Esophagus mucosa (tissue), 1 donor: ENCODE data around the gene CFAP90. TPM values are rescaled to one million over a fixed set of nuclear protein-coding genes. Genes with fewer than 3 reads are reported as not detected.
A peak's percentile ranks its signal among the peaks of the same experiment; 100 is the strongest.

ENCODE experiments used
- ATAC-seq: fragments of 200-7000 bp; cut with Tn5 transposase; one replicate; pipeline ENCODE4 v1.9.1; 2020
- total RNA-seq: library from RNA; stranded (reverse); gene quantifications from one replicate; pipeline ENCODE4 v1.2.4, GENCODE V29; 2023
- donor health status: DM: yes; HTN: yes; CAD: no.

Gene CFAP90
- total RNA-seq, 1 donor from 2014 or later = not detected

DNA sequence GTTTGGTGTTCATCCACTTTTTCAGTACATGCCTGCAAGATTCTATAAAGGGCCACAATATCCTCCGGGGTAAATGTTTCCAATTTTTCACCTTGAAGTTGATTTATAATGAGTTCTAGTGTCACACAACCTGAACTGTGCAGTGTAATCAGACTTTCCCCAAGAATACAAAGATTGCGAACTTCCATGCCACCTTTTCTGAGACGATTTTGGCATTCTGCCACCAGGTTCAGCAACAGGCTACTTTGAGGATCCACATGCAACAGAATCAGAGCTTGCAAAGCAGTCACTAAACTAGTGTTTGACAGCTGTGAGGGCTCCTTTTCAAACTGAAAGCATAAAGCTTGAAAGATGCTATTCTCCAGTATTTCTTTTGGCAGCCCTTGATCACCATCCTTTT is 16.3 kb upstream of the CFAP90 start:
- no peak for ATAC-seq

DNA sequence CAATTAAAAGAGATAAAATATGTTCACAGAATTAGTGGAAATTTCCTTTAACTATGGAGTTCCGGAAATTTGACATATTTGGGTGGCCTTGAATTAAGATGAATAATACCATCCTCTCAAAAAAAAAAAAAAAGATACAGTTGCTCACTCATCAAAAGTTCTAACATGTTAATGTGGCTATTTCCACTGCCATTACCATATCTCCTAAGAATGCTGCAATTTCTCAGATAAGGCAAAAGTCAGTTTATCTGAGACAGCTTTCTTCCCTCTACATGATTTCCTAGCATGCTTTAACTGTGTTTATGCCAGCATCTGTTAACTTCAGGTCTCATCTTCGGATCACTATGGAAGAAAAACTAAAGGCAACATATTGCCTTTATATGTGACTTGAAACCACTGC is 15.3 kb upstream of the CFAP90 start:
- no peak for ATAC-seq

DNA sequence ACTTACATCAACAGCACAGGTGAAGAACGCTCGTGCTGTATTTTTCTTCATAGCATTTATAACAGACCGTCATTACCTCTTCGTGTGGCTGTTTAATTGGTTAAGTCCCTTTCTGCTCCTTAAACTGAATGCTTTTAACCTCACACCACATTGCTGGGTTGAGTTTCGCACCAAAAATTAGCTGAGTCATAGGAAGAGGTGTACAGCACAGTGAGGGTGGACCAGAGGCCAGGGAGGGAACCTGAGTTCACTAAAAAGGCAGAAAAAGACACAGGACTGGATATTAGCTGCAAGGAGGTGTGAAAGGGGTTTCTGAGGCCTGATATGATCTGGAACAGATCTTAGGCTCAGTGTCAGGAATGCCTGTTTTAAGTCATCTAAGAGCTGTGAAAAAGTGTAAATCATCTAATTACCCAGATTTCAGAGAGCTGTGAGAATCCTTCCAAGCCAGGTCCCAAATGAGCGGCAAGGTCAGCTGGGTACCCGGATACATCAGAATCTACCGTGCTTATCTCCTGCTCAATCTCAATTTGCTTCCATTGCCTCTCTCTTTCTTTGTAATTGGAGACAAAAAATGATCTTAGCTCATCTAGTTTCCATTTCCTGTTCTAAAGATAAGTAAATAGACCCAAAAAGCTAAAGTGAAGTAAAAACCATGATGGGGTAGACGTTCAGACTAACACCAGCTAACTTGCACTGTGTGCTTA is 7.1 kb upstream of the CFAP90 start:
- ATAC-seq = no peak

DNA sequence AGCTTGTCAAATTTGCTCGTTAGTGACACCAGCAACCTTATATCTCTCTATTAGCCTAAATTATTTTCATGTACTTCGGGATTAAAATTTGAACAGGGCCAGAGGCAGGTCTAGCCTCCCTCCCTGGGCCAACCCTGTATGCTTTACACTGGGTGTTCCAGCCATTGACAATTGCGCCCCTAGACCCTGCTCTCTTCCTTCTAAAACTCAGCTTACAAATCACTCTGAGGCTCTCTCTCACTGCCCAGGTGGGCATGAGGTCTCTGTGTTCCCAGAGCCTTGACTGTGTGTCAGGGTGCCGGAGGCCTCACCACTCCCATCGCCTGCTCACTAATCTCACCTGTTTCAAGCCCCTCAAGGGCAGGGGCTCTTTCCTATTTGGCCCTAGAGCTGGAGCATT is 6.4 kb upstream of the CFAP90 start:
- ATAC-seq = no peak

DNA sequence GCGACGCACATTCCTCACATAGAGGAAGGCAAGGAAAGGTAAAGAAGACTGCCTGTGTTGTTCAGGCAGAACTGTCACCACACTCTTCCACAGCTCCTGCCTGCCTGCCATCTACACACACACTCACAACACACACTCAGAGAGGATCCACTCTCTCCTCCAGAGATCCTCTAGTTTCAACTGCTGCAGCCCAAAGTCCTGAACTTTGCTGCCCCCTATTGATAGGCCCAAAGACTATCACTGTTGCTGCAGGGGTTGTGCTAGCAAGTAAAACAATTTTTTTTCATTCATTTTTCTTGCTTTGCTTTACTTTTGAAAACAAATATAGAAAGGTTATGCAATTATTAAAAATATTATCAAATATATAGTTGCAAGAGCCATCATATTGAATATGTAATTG is 5.9 kb upstream of the CFAP90 start:
- ATAC-seq = peak; percentile 23

DNA sequence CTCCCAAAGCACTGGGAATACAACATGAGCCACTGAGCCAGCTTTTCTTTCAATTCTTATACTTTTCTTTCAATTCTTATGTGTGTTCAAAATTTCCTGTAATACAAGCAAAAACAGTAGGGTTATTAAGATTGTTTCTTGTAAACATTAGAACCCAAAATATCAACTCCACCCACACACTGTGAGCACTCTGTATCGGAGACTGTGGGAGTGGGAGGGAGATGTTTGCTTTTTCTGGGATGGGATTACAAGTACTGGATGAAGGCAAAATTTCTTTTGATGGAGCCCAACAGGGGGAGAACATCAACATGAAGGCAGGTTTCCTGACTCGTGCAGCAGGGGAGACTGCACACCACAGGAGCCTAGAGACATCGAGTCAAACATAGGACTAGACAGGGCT is 4.7 kb upstream of the CFAP90 start:
- no peak for ATAC-seq

DNA sequence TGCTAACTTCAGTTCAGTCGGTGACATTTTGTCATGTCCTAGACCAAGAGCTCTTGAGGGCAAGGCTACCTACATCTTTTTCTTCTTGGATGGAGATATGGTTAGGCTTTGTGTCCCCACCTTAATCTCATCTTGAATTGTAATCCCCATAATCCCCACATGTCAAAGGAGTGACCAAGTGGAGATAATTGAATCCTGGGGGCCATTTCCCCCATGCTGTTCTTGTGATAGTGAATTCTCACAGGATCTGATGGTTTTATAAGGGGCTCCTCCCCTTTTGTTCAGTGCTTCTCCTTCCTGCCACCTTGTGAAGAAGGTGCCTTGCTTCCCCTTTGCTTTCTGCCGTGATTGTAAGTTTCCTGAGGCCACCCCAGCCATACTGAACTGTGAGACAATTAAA is 2.1 kb upstream of the CFAP90 start:
- no peak for ATAC-seq

DNA sequence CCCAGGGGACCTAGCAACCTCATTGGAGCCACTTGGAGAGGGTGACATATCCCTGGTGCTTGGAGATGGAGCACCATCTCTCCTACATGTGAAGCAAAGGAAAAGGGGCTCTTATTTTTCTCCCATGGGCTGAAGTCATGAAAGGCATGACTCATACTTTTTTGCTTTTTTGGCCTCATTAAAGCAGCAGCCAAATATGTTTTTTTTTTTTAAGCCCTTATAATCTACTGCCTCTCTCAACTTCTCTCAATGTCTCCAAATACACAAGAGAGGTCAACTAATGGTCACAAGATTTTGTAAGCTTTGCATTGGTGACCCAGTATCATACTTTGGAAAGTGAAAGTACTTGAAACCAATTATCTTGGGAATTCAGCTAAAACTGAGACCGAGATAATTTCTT is 1.6 kb upstream of the CFAP90 start:
- ATAC-seq = no peak

DNA sequence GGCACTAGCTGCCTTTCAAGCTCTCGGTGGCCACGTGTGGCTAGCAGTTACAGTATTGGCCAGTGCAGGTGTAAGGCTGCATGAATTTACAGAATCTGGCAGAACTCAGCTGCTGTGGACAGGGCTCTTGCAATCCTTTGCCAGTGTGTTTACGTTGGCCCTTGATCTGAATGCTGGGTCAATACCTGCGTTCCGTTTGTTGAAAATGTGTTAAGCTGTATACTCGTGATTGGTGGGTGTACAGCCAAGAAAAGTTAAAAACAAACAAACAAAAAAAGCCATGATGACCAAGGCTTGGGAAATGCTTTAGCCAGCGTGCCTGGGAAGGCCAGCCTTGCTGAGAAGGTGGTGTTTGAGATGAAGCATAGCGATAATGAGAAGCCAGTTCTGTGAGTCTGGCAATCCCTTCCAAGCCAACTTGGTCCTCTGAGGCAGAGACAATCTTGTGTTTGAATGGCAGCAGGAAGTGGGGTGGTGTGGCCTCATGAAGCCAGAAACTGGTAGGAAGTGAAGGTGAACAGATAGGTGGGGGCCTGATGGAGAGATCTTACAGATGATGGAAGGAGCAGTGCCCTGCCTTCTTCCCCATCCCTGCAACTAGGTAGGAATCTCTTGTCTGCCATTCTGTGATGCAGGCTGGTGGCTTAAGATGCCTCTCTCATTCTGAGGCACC is 820 bp upstream of the CFAP90 start:
- no peak for ATAC-seq

DNA sequence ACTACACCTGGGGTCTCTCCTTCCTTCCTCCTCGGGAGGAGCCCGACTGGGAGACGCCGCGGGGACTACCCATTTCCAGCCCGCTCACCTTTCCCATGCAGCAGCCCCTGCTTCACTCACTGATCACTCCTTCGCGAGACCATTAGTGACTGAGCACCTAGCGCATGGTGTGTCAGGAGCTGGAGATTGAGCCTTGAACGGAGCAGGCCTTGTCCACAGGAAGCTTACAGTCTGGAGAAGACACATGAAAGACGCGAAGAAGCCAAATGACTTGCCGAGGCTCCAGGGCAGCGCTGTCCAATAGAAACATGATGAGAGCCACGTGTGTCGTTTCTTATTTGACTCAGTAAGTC is 283 bp upstream of the CFAP90 start:
- ATAC-seq = no peak

DNA sequence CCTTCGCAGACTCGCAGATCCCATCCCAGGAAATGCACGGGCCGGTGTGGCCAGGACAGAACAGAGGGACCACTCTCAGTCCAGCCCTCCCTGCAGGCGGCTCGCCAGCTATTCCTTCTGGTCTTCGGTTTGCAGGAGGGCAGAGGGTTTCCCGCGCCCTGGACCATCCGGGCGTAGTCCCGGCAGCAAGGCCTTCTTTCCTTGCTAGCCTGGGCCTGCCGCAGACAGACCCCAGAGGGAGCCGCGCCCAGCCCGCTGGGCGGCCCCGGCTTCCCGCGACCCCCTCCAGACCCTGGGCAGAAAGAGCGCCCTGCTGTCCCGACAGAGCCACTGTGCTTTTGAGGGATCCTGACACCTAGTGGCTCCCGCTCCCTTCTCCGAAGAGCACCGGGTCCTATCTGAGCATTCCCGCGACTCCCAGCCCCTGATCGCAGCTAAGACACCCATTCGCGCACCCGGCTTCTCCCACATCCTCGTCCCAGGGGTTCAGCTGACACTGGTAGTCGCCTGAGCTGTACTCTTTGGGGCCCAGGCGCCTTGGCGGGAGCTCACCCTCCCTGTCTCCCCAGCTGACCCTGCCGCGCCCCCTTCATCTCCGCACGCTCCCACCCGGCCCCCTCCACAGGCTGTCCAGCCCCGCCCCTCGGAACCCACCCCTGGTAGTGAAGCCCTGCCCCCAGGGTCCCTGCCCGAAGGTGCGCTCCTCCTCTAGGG is 1.1 kb downstream of the CFAP90 start:
- peak; percentile 28 for ATAC-seq

DNA sequence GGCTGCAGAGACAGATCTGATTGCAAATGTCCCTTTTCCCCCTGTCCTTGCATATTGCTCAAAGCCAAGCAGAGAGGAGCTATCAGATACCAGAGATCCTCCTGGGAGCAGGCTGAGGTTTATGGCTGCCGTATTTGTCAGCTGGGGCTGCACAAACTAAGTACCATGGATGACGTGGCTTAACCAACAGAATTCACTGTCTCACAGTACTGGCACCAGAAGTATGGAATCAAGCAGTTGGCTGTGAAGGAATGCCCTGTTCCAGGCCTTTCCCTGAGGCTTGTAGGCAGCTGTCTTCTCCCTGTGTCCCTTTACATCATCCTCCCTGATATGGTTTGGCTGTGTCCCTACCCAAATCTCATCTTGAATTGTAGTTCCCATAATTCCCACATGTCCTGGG is 2.6 kb downstream of the CFAP90 start:
- no peak for ATAC-seq

DNA sequence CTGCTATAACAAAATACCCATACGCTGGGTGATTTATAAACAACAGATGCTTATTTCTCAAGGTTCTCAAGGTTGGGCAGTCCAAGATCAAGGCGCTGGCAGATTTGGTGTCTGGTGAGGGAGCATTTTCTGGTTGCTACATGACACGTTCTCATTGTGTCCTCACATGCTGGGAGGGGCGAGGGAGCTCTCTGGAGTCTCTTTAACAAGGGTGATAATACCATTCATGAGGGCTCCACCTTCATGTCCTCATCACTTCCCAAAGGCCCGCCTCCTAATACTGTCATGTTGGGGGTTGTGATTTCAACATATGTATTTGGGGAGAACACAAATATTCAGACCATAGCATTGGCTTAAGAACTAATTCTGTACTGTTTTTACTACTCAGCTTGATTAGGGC is 4.6 kb downstream of the CFAP90 start:
- no peak for ATAC-seq

DNA sequence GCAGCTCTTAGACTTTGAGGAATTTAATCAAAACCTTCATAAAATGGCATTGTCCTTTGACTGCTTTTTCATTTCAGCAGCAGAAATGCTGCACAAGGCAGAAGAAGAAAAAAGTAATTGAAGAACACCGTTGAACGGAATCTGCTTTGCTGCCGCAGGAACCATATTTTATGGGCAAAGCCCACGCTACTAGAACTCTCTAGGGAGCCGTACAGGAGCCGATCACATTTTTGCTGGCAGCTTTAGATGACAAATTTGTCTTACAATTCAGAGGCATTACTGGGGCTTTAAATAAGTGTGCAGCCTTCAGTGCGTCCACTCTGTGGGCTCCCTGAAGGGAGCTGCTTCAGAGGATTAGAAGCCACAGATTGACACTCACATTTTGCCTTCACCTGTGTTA is 5.4 kb downstream of the CFAP90 start:
- ATAC-seq = no peak

DNA sequence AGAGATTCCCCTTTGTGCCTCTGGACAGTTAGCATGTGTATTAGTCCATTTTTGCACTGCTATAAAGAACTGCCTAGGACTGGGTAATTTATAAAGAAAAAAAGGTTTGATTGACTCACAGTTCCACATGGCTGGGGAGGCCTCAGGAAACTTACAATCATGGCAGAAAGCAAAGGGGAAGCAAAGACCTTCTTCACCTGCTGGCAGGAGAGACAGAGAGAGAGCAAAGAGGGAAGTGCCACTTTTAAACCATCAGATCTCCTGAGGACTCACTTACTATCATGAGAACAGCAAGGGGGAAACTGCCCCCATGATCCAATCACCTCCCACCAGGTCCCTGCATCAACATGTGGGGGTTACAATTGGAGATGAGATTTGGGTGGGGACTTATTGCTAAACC is 6.0 kb downstream of the CFAP90 start:
- ATAC-seq = no peak

DNA sequence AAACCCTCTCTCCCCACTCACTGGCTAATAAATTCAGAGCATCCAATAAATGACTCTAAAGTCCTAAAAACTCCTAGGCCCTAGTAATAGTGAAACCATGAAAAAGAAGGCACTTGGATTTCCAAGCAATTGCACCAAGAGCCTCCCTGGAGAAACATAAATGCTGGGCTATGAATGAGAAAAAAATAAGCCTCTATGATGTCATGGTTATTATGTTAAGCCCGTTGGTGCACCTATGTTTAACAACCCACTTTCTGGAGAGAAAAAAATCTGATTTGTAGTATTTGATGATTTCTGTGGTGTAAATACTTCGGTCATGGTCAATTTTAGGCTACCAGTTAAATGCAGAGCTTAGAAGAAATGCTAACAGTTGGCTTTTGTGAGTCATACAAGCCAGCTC is 8.4 kb downstream of the CFAP90 start:
- no peak for ATAC-seq

DNA sequence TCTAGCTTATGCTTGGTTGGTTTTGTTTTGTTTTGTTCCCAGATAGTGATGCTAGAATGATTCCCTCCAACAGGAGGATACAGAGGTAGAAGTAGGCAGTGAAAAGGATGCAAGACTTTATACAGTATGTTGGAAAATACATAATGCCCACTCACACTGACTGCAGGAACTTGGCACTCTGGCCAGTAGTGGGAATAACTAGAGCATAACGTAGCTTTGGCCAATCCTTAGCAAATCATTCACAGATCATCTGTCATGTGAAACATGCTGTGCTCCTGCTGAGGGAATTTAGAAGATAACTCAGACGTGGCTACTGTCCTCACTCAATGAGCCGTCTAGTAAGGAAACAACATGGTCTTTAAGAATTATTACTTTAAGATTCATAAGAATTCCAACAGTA is 13.5 kb downstream of the CFAP90 start:
- no peak for ATAC-seq

DNA sequence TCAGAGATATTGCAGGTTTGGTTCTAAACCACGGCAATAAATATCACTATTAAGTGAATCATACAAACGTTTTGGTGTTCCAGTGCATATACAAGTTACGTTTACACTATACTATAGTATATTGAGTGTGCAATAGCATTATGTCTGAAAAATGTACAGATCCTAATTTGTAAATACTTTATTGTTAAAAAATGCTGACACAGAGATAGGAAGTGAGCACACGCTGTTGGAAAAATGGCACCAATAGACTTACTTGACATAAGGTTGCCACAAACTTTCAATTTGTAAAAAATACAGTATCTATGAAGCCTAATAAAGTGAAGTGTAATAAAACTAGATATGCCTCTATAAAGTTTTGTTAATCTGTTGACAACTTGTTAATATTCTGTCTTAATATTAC is 16.0 kb downstream of the CFAP90 start:
- ATAC-seq = no peak

DNA sequence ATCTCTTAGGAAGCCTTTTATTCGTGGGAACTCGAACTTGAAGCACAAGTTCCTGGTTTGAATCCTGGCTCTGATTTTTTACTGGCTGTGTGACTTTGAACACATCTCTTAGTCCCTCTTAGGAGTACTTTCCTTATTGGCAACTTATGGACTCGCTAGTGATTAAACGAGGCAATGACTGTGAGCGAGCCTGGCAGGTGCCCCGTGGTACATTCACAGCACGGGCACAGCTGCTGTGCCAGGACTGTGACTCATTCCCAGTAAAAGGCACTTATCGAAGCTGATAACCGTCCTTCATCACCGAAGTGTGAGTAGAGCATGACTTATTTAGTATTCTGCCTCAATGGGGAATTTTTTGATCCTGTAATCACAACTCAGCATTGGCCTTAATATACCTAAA is 22.7 kb downstream of the CFAP90 start:
- ATAC-seq = no peak

DNA sequence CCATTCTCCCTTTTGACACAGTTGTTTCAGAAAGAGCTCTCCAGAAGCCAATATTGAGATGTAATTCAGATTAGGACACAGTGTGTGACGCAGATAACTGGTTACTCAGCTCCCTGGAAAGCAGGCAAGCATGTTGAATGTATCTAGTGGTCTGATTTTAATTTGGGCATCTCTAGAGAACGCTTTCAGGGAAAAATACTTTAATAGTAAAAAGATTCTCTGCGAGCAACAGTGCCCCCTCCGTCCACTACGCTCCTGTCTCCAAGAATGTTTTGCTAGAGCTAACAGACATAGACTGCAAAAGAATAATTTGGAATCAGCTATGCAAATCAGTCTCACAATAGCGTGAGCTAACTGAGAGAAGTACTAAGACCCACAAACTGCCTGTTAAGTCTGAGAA is 23.3 kb downstream of the CFAP90 start:
- no peak for ATAC-seq

DNA sequence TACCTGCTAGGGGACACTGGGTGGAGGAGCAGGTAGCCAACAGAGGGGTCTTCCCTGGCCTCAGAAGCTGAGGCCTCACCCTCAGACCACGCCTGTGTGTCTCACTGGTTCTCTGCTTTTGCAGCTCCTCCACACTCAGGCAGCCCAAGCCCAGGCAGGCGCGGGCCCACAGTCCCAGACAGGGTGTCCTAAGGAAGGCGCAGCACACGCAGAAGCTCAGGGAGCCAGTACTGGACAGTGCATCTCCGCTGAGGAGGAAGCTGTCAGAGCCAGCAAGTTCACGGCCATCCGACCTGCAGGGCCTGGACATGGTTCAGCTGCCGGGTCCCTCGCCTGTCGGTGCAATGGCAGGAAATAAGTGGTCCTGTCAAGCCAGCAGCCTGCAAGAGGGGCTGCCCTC is 25.3 kb downstream of the CFAP90 start:
- no peak for ATAC-seq

DNA sequence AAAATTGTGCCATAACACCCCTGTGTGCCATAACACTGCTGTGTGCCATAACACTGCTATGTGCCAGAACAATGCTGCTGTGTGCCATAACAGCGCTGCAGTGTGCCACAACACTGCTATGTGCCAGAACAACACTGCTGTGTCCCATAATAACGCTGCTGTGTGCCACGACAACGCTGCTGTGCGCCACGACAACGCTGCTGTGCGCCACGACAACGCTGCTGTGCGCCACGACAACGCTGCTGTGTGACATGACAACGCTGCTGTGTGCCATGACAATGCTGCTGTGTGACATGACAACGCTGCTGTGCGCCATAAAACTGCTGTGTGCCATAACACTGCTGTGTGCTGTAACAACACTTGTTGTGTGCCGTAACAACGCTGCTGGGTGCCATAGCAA is 25.9 kb downstream of the CFAP90 start:
- ATAC-seq = no peak

DNA sequence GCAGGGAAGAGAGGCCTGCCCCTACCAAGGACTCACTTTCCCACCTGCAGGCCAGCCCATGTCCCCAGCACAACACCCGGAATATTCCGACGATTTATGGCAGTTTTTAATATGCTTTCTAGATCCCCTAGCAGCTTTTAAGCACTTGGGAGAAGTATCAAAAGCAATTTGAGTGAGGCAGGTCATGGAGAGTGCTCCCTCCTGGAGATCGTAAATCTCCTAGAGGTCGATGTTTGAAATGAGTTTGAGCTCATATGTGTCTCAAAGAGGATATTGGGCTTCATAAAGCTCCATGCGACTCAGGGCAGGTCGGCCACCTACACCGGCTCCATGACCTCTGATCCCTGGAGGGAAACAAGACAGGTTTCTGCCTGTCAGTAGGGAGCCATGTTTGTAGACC is 27.3 kb downstream of the CFAP90 start:
- ATAC-seq = no peak

DNA sequence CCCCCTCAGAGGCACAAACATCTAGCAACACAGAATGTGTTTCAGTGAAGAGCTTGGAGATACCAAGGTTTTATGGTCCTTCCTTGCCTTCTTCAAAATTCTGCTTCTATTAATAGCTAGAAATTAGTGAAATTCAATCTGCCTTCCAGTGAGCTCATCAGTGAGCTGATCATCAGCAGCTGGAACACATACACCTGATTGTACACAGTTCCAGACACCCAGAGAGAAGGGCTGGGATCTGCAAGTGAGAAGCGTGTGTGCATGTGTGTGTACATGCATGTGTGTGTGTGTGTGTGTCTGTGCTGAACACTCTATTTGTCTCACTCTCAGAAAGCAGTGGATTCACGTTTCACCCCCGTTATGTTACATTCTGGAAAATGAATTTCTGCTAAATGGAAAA is 28.5 kb downstream of the CFAP90 start:
- ATAC-seq = no peak
